Measurements from ENCODE around the gene PLOD1.
A peak's percentile ranks its signal among the peaks of the same experiment; 100 is the strongest.

Gene PLOD1

GRCh38 chr1:12001249-12001917, 66.9 kb downstream of the PLOD1 start:
- WGBS = 83% methylated on average over 14 of the region's 14 CpGs
- Histone ChIP-seq H3K27me3 (ENCODE audit: control insufficient read depth in 1 of 2, insufficient read depth in 1 of 2, low read length in 2 of 2) (no peaks in the 10 kb centered on the region), H4K8ac (ENCODE audit: low read length) (no peak overlapping the region), H3K4me3 (ENCODE audit: insufficient read depth in 1 of 2, low read depth in 1 of 2, low read length in 2 of 2) (no peak overlapping the region), H2BK15ac (ENCODE audit: low read depth, poor library complexity, severe bottlenecking) (no peak overlapping the region), H2BK120ac (ENCODE audit: low read depth, low read length) (no peak overlapping the region), H3K9me3 (ENCODE audit: control insufficient read depth, low read length) (no peaks in the 10 kb centered on the region), H3K79me1 (replicated peaks; ENCODE audit: low read length, poor library complexity, severe bottlenecking) (peaks cover 17% of the 10 kb centered on the region), H3K23ac (ENCODE audit: low read length in 2 of 2) (no peak overlapping the region), H3K4me2 (ENCODE audit: low read length, poor library complexity, severe bottlenecking) (no peak overlapping the region), H3K4ac (ENCODE audit: low read depth in 1 of 2, low read length in 2 of 2) (no peak overlapping the region), H2AFZ (ENCODE audit: low read depth, low read length) (no peak overlapping the region), H3K18ac (ENCODE audit: low read depth in 1 of 2, low read length in 2 of 2) (no peak overlapping the region), H2AK5ac (ENCODE audit: low read length, severe bottlenecking) (no peak overlapping the region), H3K4me1 (ENCODE audit: control insufficient read depth, insufficient read depth, low read depth, low read length) (peaks cover 5% of the 10 kb centered on the region), H3K36me3 (ENCODE audit: control insufficient read depth in 1 of 2, insufficient read depth in 2 of 2, low read depth in 1 of 2, low read length in 2 of 2) (peaks cover 82 to 83% of the 10 kb centered on the region in 2 experiments), H3K27ac (ENCODE audit: low read length, poor library complexity, severe bottlenecking) (peak overlapping the region; percentile 1), H2BK12ac (ENCODE audit: low read length in 2 of 2) (no peak overlapping the region), H3K14ac (ENCODE audit: low read length in 2 of 2) (no peak overlapping the region), H3K9ac (ENCODE audit: low read length) (peak overlapping the region; percentile 17), H2BK5ac (ENCODE audit: low read depth, low read length, poor library complexity, severe bottlenecking) (no peak overlapping the region), H4K91ac (ENCODE audit: low read length) (no peak overlapping the region)
- peak; percentile 56 for DNase-seq

GRCh38 chr1:12001996-12002493, 67.5 kb downstream of the PLOD1 start:
- H3K79me1 ChIP-seq (replicated peaks; ENCODE audit: low read length, poor library complexity, severe bottlenecking) = peaks cover 20% of the 10 kb centered on the region
- H3K27ac ChIP-seq (ENCODE audit: low read length, poor library complexity, severe bottlenecking) = peak overlapping the region; percentile 1
- no peaks in the 10 kb centered on the region for H3K9me3 ChIP-seq (ENCODE audit: control insufficient read depth, low read length)
- H3K36me3 ChIP-seq (ENCODE audit: control insufficient read depth in 1 of 2, insufficient read depth in 2 of 2, low read depth in 1 of 2, low read length in 2 of 2) = peaks cover 83 to 84% of the 10 kb centered on the region in 2 experiments
- no peak overlapping the region for H4K8ac ChIP-seq (ENCODE audit: low read length)
- H3K23ac ChIP-seq (ENCODE audit: low read length in 2 of 2) = no peak overlapping the region
- no peak overlapping the region for H2BK15ac ChIP-seq (ENCODE audit: low read depth, poor library complexity, severe bottlenecking)
- H3K4me2 ChIP-seq (ENCODE audit: low read length, poor library complexity, severe bottlenecking) = no peak overlapping the region
- H3K14ac ChIP-seq (ENCODE audit: low read length in 2 of 2) = no peak overlapping the region
- no peak overlapping the region for H2BK5ac ChIP-seq (ENCODE audit: low read depth, low read length, poor library complexity, severe bottlenecking)
- H2AK5ac ChIP-seq (ENCODE audit: low read length, severe bottlenecking) = no peak overlapping the region
- H4K91ac ChIP-seq (ENCODE audit: low read length) = no peak overlapping the region
- no peak overlapping the region for H3K9ac ChIP-seq (ENCODE audit: low read length)
- peaks cover 5% of the 10 kb centered on the region for H3K4me1 ChIP-seq (ENCODE audit: control insufficient read depth, insufficient read depth, low read depth, low read length)
- H2BK120ac ChIP-seq (ENCODE audit: low read depth, low read length) = no peak overlapping the region
- no peak overlapping the region for H3K18ac ChIP-seq (ENCODE audit: low read depth in 1 of 2, low read length in 2 of 2)
- 97% methylated on average over 10 of the region's 10 CpGs for WGBS
- no peak for DNase-seq
- H2AFZ ChIP-seq (ENCODE audit: low read depth, low read length) = no peak overlapping the region
- H3K4me3 ChIP-seq (ENCODE audit: insufficient read depth in 1 of 2, low read depth in 1 of 2, low read length in 2 of 2) = no peak overlapping the region
- H2BK12ac ChIP-seq (ENCODE audit: low read length in 2 of 2) = no peak overlapping the region
- no peaks in the 10 kb centered on the region for H3K27me3 ChIP-seq (ENCODE audit: control insufficient read depth in 1 of 2, insufficient read depth in 1 of 2, low read length in 2 of 2)
- H3K4ac ChIP-seq (ENCODE audit: low read depth in 1 of 2, low read length in 2 of 2) = no peak overlapping the region

- Histone ChIP-seq H3K23ac (ENCODE audit: low read length in 2 of 2) (no peak overlapping the region), H3K79me1 (replicated peaks; ENCODE audit: low read length, poor library complexity, severe bottlenecking) (peaks cover 14% of the 10 kb centered on the region), H3K4me2 (ENCODE audit: low read length, poor library complexity, severe bottlenecking) (no peak overlapping the region), H2BK5ac (ENCODE audit: low read depth, low read length, poor library complexity, severe bottlenecking) (no peak overlapping the region), H3K14ac (ENCODE audit: low read length in 2 of 2) (no peak overlapping the region), H3K4me3 (ENCODE audit: insufficient read depth in 1 of 2, low read depth in 1 of 2, low read length in 2 of 2) (no peak overlapping the region), H2BK120ac (ENCODE audit: low read depth, low read length) (no peak overlapping the region), H2AFZ (ENCODE audit: low read depth, low read length) (no peak overlapping the region), H3K27me3 (ENCODE audit: control insufficient read depth in 1 of 2, insufficient read depth in 1 of 2, low read length in 2 of 2) (no peaks in the 10 kb centered on the region), H3K18ac (ENCODE audit: low read depth in 1 of 2, low read length in 2 of 2) (no peak overlapping the region), H4K8ac (ENCODE audit: low read length) (no peak overlapping the region), H2BK12ac (ENCODE audit: low read length in 2 of 2) (no peak overlapping the region), H3K4me1 (ENCODE audit: control insufficient read depth, insufficient read depth, low read depth, low read length) (peaks cover 5% of the 10 kb centered on the region), H3K36me3 (ENCODE audit: control insufficient read depth in 1 of 2, insufficient read depth in 2 of 2, low read depth in 1 of 2, low read length in 2 of 2) (peaks cover 73 to 79% of the 10 kb centered on the region in 2 experiments), H3K9me3 (ENCODE audit: control insufficient read depth, low read length) (no peaks in the 10 kb centered on the region), H4K91ac (ENCODE audit: low read length) (no peak overlapping the region), H3K4ac (ENCODE audit: low read depth in 1 of 2, low read length in 2 of 2) (no peak overlapping the region), H3K9ac (ENCODE audit: low read length) (no peak overlapping the region), H2BK15ac (ENCODE audit: low read depth, poor library complexity, severe bottlenecking) (no peak overlapping the region), H3K27ac (ENCODE audit: low read length, poor library complexity, severe bottlenecking) (no peak overlapping the region), H2AK5ac (ENCODE audit: low read length, severe bottlenecking) (no peak overlapping the region)
- WGBS = 99% methylated on average over 12 of the region's 12 CpGs
- no peak for DNase-seq
These were observed 69.2 kb downstream of the PLOD1 start for GRCh38 chr1:12003762-12004161.

- H4K8ac ChIP-seq (ENCODE audit: low read length) = no peak overlapping the region
- H4K91ac ChIP-seq (ENCODE audit: low read length) = no peak overlapping the region
- no peak overlapping the region for H2BK12ac ChIP-seq (ENCODE audit: low read length in 2 of 2)
- H3K4me3 ChIP-seq (ENCODE audit: insufficient read depth in 1 of 2, low read depth in 1 of 2, low read length in 2 of 2) = no peak overlapping the region
- H2AK5ac ChIP-seq (ENCODE audit: low read length, severe bottlenecking) = no peak overlapping the region
- no peak for DNase-seq
- no peak overlapping the region for H2BK15ac ChIP-seq (ENCODE audit: low read depth, poor library complexity, severe bottlenecking)
- H3K9me3 ChIP-seq (ENCODE audit: control insufficient read depth, low read length) = no peaks in the 10 kb centered on the region
- WGBS = 98% methylated on average over 9 of the region's 9 CpGs
- H3K79me1 ChIP-seq (replicated peaks; ENCODE audit: low read length, poor library complexity, severe bottlenecking) = peaks cover 15% of the 10 kb centered on the region
- H2BK5ac ChIP-seq (ENCODE audit: low read depth, low read length, poor library complexity, severe bottlenecking) = no peak overlapping the region
- H3K14ac ChIP-seq (ENCODE audit: low read length in 2 of 2) = no peak overlapping the region
- H3K27me3 ChIP-seq (ENCODE audit: control insufficient read depth in 1 of 2, insufficient read depth in 1 of 2, low read length in 2 of 2) = no peaks in the 10 kb centered on the region
- no peak overlapping the region for H3K27ac ChIP-seq (ENCODE audit: low read length, poor library complexity, severe bottlenecking)
- no peak overlapping the region for H3K18ac ChIP-seq (ENCODE audit: low read depth in 1 of 2, low read length in 2 of 2)
- H3K9ac ChIP-seq (ENCODE audit: low read length) = no peak overlapping the region
- H3K4ac ChIP-seq (ENCODE audit: low read depth in 1 of 2, low read length in 2 of 2) = no peak overlapping the region
- no peak overlapping the region for H3K23ac ChIP-seq (ENCODE audit: low read length in 2 of 2)
- H2AFZ ChIP-seq (ENCODE audit: low read depth, low read length) = no peak overlapping the region
- no peak overlapping the region for H2BK120ac ChIP-seq (ENCODE audit: low read depth, low read length)
- peaks cover 7% of the 10 kb centered on the region for H3K4me1 ChIP-seq (ENCODE audit: control insufficient read depth, insufficient read depth, low read depth, low read length)
- peaks cover 77 to 82% of the 10 kb centered on the region in 2 experiments for H3K36me3 ChIP-seq (ENCODE audit: control insufficient read depth in 1 of 2, insufficient read depth in 2 of 2, low read depth in 1 of 2, low read length in 2 of 2)
- H3K4me2 ChIP-seq (ENCODE audit: low read length, poor library complexity, severe bottlenecking) = no peak overlapping the region
These were observed 71.1 kb downstream of the PLOD1 start for GRCh38 chr1:12005488-12006166.
